Activated CD8-positive, alpha-beta T cell treated with anti-CD3 and anti-CD28 coated beads, Interleukin-2, amount 10 ng/mL, durations not matched to agents 7 days and 5 days (primary cell): ENCODE data around the gene HPD. TPM values are rescaled to one million over a fixed set of nuclear protein-coding genes. Genes with fewer than 3 reads are reported as not detected.
"Not testable (repeated sequence)": the region's sequence is repeated elsewhere in the genome, so short reads cannot be mapped to it uniquely, and the experiment has no call there.

ENCODE experiments used
- ATAC-seq: fragments of 150-1000 bp; cut with Tn5 transposase; one replicate; pipeline ENCODE4 v1.10.0; 2021; ENCODE audit warnings: moderate library complexity
- CTCF ChIA-PET: fragments of 350-600 bp; sonication (Branson Sonifier 250); formaldehyde crosslinking; loops from one replicate; lab custom pipeline; 2021; ENCODE audit warnings: antibody characterized with exemption; lab: Charles Lee
- POLR2A ChIA-PET: fragments of 350-600 bp; sonication (Branson Sonifier 250); formaldehyde crosslinking; loops from one replicate; lab custom pipeline; 2021; ENCODE audit warnings: antibody characterized with exemption; lab: Charles Lee
- DNase-seq: peaks from one replicate; pipeline ENCODE4 v3.0.0-alpha.2; 2020
- H3K27ac Mint-ChIP-seq: one replicate; pipeline ENCODE4 v1.8.0; 2021; ENCODE audit warnings: mild to moderate bottlenecking, mixed read lengths
- H3K27me3 Mint-ChIP-seq: one replicate; pipeline ENCODE4 v1.8.0; 2021; ENCODE audit warnings: low read depth, mixed read lengths
- H3K36me3 Mint-ChIP-seq: one replicate; pipeline ENCODE4 v1.8.0; 2021; ENCODE audit warnings: low read depth, mixed read lengths
- H3K4me1 Mint-ChIP-seq: one replicate; pipeline ENCODE4 v1.8.0; 2021; ENCODE audit warnings: low read depth, mixed read lengths
- H3K4me3 Mint-ChIP-seq: one replicate; pipeline ENCODE4 v1.8.0; 2021; ENCODE audit warnings: mild to moderate bottlenecking, mixed read lengths
- H3K9me3 Mint-ChIP-seq: one replicate; pipeline ENCODE4 v1.8.0; 2022; ENCODE audit warnings: mixed read lengths; ENCODE audit not compliant: insufficient read depth
- total RNA-seq, 2 experiments: library from RNA; stranded (reverse); gene quantifications; one replicate each; pipeline ENCODE4 v1.2.3, GENCODE V29; 2021

Gene HPD
- total RNA-seq, 2 experiments from 2014 or later: not detected

- H3K9me3 Mint-ChIP-seq: no peaks in the 10 kb centered on the region
- DNase-seq: no peak
- peak overlapping the region; percentile 48 for H3K4me3 Mint-ChIP-seq
- ChIA-PET CTCF (interaction anchor here (0.7 to 26.5 kb wide), 6 partner anchors 6 to 121 kb away, joined by 3 to 956 read pairs (median 384); partner anchors contain the start of genes CFAP251, PSMD9, RHOF and SETD1B), POLR2A (interaction anchor here (1.1 to 26.9 kb wide), 3 partner anchors 7 to 397 kb away, joined by 3 to 543 read pairs (median 543); partner anchors contain the start of genes RHOF, RNF34 and SETD1B)
- H3K36me3 Mint-ChIP-seq: peaks cover 46% of the 10 kb centered on the region
- H3K27ac Mint-ChIP-seq: peak overlapping the region; percentile 52
- peaks cover 41% of the 10 kb centered on the region for H3K4me1 Mint-ChIP-seq
- H3K27me3 Mint-ChIP-seq: no peaks in the 10 kb centered on the region
- no peak for ATAC-seq
Measured at GRCh38 chr12:121796855-121797751, 61.6 kb downstream of the HPD start.

GRCh38 chr12:121795034-121795968, 63.4 kb downstream of the HPD start:
- ChIA-PET POLR2A (interaction anchor here (0.6 to 26.9 kb wide), 10 partner anchors 10 to 395 kb away, joined by 3 to 543 read pairs (median 12); partner anchors contain the start of genes PSMD9, RNF34 and SETD1B), CTCF (interaction anchor here (0.6 to 26.5 kb wide), 39 partner anchors 8 to 279 kb away, joined by 3 to 956 read pairs (median 7); partner anchors contain the start of genes CFAP251, PSMD9, SETD1B and TMEM120B)
- Mint-ChIP-seq H3K27ac (peak overlapping the region; percentile 95), H3K4me1 (peaks cover 53% of the 10 kb centered on the region), H3K36me3 (peaks cover 51% of the 10 kb centered on the region), H3K4me3 (peak overlapping the region; percentile 94), H3K9me3 (no peaks in the 10 kb centered on the region), H3K27me3 (no peaks in the 10 kb centered on the region)
- ATAC-seq: peak; percentile 7
- peak; percentile 88 for DNase-seq

GRCh38 chr12:121794534-121795033, 64.1 kb downstream of the HPD start:
- ATAC-seq (peak; percentile 11), DNase-seq (no peak)
- H3K27ac Mint-ChIP-seq: peak overlapping the region; percentile 95
- POLR2A ChIA-PET: interaction anchor here (0.6 to 26.9 kb wide), 12 partner anchors 9 to 229 kb away, joined by 3 to 543 read pairs (median 12); partner anchors contain the start of genes PSMD9, SETD1B and TMEM120B
- CTCF ChIA-PET: interaction anchor here (0.6 to 26.5 kb wide), 70 partner anchors 11 to 302 kb away, joined by 3 to 956 read pairs (median 5); partner anchors contain the start of genes CFAP251, PSMD9, SETD1B and TMEM120B
- peak overlapping the region; percentile 94 for H3K4me3 Mint-ChIP-seq
- no peaks in the 10 kb centered on the region for H3K9me3 Mint-ChIP-seq
- H3K27me3 Mint-ChIP-seq: no peaks in the 10 kb centered on the region
- peaks cover 58% of the 10 kb centered on the region for H3K36me3 Mint-ChIP-seq
- peaks cover 60% of the 10 kb centered on the region for H3K4me1 Mint-ChIP-seq

- ChIA-PET POLR2A (interaction anchor here (0.7 to 26.9 kb wide), 12 partner anchors 9 to 107 kb away, joined by 3 to 543 read pairs (median 9); partner anchors contain the start of genes PSMD9, SETD1B and TMEM120B), CTCF (interaction anchor here (0.6 to 26.5 kb wide), 72 partner anchors 12 to 302 kb away, joined by 3 to 956 read pairs (median 5); partner anchors contain the start of genes CFAP251, PSMD9, SETD1B and TMEM120B)
- Mint-ChIP-seq H3K4me3 (peak overlapping the region; percentile 94), H3K36me3 (peaks cover 58% of the 10 kb centered on the region), H3K27ac (peak overlapping the region; percentile 95), H3K9me3 (no peaks in the 10 kb centered on the region), H3K27me3 (no peaks in the 10 kb centered on the region), H3K4me1 (peaks cover 60% of the 10 kb centered on the region)
- peak; percentile 64 for ATAC-seq
- DNase-seq: peak; percentile 96
Measured at GRCh38 chr12:121793838-121794533, 64.7 kb downstream of the HPD start.

- no peak for DNase-seq
- CTCF ChIA-PET: interaction anchor here (1.1 to 26.5 kb wide), 39 partner anchors 12 to 303 kb away, joined by 3 to 956 read pairs (median 6); partner anchors contain the start of genes PSMD9, SETD1B and TMEM120B
Measured at GRCh38 chr12:121793440-121793837, 65.2 kb downstream of the HPD start, which contains the start of gene RHOF. Gene RHOF, minus strand, starts transcription at chr12:121793688. Its CDS starts 55 bp downstream, at chr12:121793633.

DNA sequence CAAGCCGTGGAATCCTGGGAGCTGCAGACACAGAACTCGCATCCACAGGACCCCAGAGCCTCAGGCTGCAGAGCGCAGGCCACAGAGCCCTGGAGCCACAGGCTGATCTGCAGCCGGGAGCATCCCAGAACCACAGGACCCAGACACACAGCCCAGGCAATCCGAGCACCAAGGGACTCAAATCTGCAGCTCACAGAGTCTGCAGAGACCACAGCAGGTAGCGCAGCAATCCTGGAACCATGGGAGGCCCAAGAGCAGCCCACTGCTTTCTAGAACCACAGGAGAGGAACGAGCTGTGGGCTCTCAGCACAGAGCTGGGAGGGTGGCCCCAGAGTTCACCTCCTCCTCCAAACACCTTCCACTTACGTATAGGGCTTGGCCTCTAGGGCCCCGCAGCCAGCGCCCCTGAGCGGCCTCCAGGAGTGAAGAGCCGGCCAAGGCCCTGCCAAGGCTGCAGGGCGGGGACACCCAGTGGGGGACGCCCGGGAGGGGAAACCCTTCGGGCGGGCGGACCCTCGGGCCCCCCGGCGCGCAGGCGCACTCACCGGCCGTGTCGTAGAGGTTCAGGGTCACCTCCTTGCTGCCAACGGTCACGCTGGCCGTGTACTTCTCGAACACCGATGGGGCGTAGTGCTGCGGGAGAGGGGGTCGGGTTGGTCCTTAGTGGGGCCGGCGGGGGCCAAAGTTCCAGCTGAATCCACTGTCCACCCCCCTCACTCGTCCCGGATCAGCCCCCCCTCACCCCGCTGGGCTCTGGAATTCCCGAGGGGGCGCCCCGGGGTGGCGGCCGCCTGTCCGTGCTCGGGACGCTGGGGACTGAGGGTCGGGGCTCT, 65.8 kb downstream of the HPD start:
- DNase-seq (peak; percentile 78), ATAC-seq (peak; percentile 21)
- ChIA-PET CTCF (interaction anchor here (1.1 to 26.5 kb wide), 13 partner anchors 13 to 106 kb away, joined by 3 to 956 read pairs (median 27); partner anchors contain the start of genes PSMD9, SETD1B and TMEM120B), POLR2A (interaction anchor here (0.7 to 26.9 kb wide), 11 partner anchors 8 to 1501 kb away, joined by 3 to 543 read pairs (median 12); partner anchors contain the start of genes PSMD9, SETD1B and TMEM120B)
- H3K4me3 Mint-ChIP-seq: peak overlapping the region; percentile 94
- peak overlapping the region; percentile 99 for H3K27ac Mint-ChIP-seq
- no peaks in the 10 kb centered on the region for H3K9me3 Mint-ChIP-seq
- peaks cover 59% of the 10 kb centered on the region for H3K36me3 Mint-ChIP-seq
- peaks cover 60% of the 10 kb centered on the region for H3K4me1 Mint-ChIP-seq
- no peaks in the 10 kb centered on the region for H3K27me3 Mint-ChIP-seq

More at GRCh38 chr12:121793440-121793837, 65.2 kb downstream of the HPD start, which contains the start of gene RHOF:
- Mint-ChIP-seq H3K9me3 (no peaks in the 10 kb centered on the region), H3K4me1 (peaks cover 60% of the 10 kb centered on the region), H3K27me3 (no peaks in the 10 kb centered on the region), H3K4me3 (peak within 1 kb of the TSS; percentile 94), H3K36me3 (peaks cover 58% of the 10 kb centered on the region), H3K27ac (peak within 1 kb of the TSS; percentile 99)
- peak; percentile 22 for ATAC-seq
- POLR2A ChIA-PET: interaction anchor here (0.7 to 26.9 kb wide), 12 partner anchors 8 to 442 kb away, joined by 3 to 543 read pairs (median 9); partner anchors contain the start of genes PSMD9, SETD1B and TMEM120B

DNA sequence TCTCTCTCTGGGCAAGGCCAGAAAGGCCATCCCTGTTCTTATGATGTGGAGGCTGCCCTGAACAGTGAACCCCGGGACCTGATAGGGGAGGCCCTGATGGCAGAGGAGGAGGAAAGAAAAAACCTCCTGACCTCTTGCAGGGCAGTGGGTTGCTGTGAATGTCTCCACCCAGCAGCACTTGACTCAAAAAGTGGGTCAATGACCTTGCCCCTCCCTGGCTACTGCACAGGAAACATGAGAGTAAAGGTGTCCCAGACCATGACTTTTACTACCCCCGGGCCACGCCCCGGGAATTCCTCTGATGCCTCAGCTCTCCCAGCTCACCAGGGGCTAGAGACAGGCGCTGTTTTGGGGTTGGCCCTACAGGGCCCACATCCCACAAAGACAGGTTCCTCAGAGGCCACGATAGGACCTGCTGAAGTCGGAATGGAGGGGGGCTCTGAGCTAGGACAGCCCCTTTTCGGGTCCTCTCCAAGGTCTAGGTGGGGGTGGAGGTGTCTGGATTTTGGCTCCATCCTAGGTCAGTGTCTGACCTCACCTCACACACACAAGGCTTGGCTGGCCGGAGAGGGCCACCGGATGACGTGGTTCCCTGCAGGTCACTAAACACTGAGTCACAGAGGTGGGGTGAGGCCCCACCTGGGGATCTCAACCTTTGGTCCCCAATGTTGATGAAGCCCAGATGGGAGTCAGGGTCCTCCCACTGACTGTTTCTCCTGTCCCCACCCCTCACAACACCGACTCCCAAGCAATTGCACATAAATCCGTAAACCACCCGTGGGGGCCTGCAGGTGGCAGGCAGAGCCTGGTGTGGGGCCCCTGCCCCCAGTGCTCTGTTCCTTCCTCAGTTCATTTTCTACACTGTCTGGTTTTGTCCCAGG, 66.7 kb downstream of the HPD start:
- peaks cover 62% of the 10 kb centered on the region for H3K4me1 Mint-ChIP-seq

GRCh38 chr12:121790785-121791184, 67.9 kb downstream of the HPD start:
- Mint-ChIP-seq H3K27ac (peak overlapping the region; percentile 99), H3K4me3 (peak overlapping the region; percentile 94), H3K4me1 (peaks cover 70% of the 10 kb centered on the region), H3K36me3 (peaks cover 69% of the 10 kb centered on the region)
- ChIA-PET CTCF (interaction anchor here (11.6 to 26.5 kb wide), 2 partner anchors 12 to 15 kb away, joined by 581 to 956 read pairs; partner anchors contain the start of gene SETD1B), POLR2A (interaction anchor here (0.7 to 26.9 kb wide), 5 partner anchors 9 to 414 kb away, joined by 4 to 543 read pairs (median 17); partner anchors contain the start of genes SETD1B and TMEM120B)
- H3K9me3 Mint-ChIP-seq, ATAC-seq, H3K27me3 Mint-ChIP-seq, DNase-seq: not testable (repeated sequence)

More for the DNA sequence above, 66.7 kb downstream of the HPD start:
- POLR2A ChIA-PET: interaction anchor here (0.6 to 26.9 kb wide), 9 partner anchors 7 to 1501 kb away, joined by 3 to 543 read pairs (median 12); partner anchors contain the start of genes SETD1B and TMEM120B
- ATAC-seq (no peak), DNase-seq (peak; percentile 49)
- Mint-ChIP-seq H3K36me3 (peaks cover 60% of the 10 kb centered on the region), H3K9me3 (no peaks in the 10 kb centered on the region), H3K4me3 (peak overlapping the region; percentile 94), H3K27ac (peak overlapping the region; percentile 99), H3K27me3 (no peaks in the 10 kb centered on the region)
- CTCF ChIA-PET: interaction anchor here (1.9 to 26.5 kb wide), 5 partner anchors 13 to 94 kb away, joined by 4 to 956 read pairs (median 73); partner anchors contain the start of genes SETD1B and TMEM120B
